ENCODE measurements around the gene KIAA0040. TPM values are rescaled to one million over a fixed set of nuclear protein-coding genes. Genes with fewer than 3 reads are reported as not detected.

The KIAA0040 gene
- total RNA-seq, 1 experiment from 2014 or later, result 5.0 TPM

DNA sequence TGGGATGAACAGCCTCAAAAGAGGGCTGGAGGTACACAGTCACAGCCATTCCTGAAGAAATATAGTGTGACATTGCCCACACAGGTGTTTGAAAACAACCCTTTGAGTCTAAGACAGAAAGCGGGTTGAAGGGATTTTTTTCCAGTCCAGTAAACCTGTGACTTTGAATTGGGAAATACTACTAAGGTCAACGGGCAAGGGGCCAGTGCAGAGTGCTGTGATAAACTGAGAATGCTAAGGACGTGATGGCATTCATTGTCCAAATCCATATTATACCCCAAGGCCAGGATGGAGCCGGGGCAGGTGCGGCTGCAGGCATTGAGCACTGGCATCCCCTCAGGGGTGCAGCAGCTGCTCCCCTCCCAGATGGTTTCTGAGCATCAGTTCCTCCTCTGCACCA is 36.6 kb downstream of the KIAA0040 start:
- H3K9me3 ChIP-seq (ENCODE audit: control insufficient read depth, low read depth, low read length), result no peaks in the 10 kb centered on the region
- H4K91ac ChIP-seq (ENCODE audit: insufficient read length, low read depth, low read length), result no peak overlapping the region
- no peaks in the 10 kb centered on the region for H3K79me2 ChIP-seq (ENCODE audit: insufficient read depth, low read length)
- no peak overlapping the region for H3K4me3 Mint-ChIP-seq
- TF ChIP-seq CTCF (conservative IDR thresholded peaks at IDR 0.05), result no peak
- H3K56ac ChIP-seq (ENCODE audit: insufficient read length, low read depth, low read length), result no peak overlapping the region
- DNase-seq, result no peak
- H3T11ph ChIP-seq (ENCODE audit: low read length), result no peak overlapping the region
- H2AK5ac ChIP-seq (ENCODE audit: insufficient read length, low read length), result no peak overlapping the region
- no peak overlapping the region for H2BK15ac ChIP-seq (ENCODE audit: low read depth, low read length)
- H3K4me1 ChIP-seq (ENCODE audit: insufficient read depth, low read length), result no peaks in the 10 kb centered on the region
- H3K36me3 Mint-ChIP-seq (ENCODE audit: insufficient read depth in 1 of 3, low read depth in 3 of 3), result peaks cover 0 to 7% (median 4%) of the 10 kb centered on the region in 3 experiments; a peak in 4 of 7 replicates
- no peak overlapping the region for H2BK20ac ChIP-seq (ENCODE audit: low read depth, low read length, poor library complexity, severe bottlenecking)
- H3K27me3 Mint-ChIP-seq (ENCODE audit: low read depth), result peaks cover 19% of the 10 kb centered on the region
- H3K18ac ChIP-seq (ENCODE audit: insufficient read length, low read depth, low read length), result no peak overlapping the region
- H3K4me2 ChIP-seq (ENCODE audit: insufficient read depth, insufficient read length, low read length), result no peak overlapping the region
- H3K27ac Mint-ChIP-seq, result no peak overlapping the region
- H2BK12ac ChIP-seq (ENCODE audit: insufficient read length, low read depth, low read length), result no peak overlapping the region
- H3K23ac ChIP-seq (ENCODE audit: insufficient read length, low read depth, low read length), result no peak overlapping the region
- peaks cover 15 to 22% of the 10 kb centered on the region in 2 experiments for H3K4me1 Mint-ChIP-seq
- no peak overlapping the region for H3K27ac ChIP-seq (ENCODE audit: insufficient read length, low read depth, low read length)
- no peak overlapping the region for H4K8ac ChIP-seq (replicated peaks; ENCODE audit: insufficient read length, low read depth, low read length)
- H3K14ac ChIP-seq (ENCODE audit: insufficient read depth, low read length), result no peak overlapping the region
- H3K79me1 ChIP-seq (ENCODE audit: insufficient read depth, low read depth, low read length, poor library complexity, severe bottlenecking), result no peaks in the 10 kb centered on the region
- no peaks in the 10 kb centered on the region for H4K20me1 ChIP-seq (ENCODE audit: control insufficient read depth, insufficient read depth, insufficient read length)
- WGBS (ENCODE audit: extremely low coverage, insufficient read length, low lambda C conversion rate), result no CpG with 5 or more reads among the region's 5 CpGs
- H3K4ac ChIP-seq (ENCODE audit: low read depth, low read length), result no peak overlapping the region
- no peak overlapping the region for H2AFZ ChIP-seq (ENCODE audit: low read length)
- H3K9ac ChIP-seq (ENCODE audit: extremely low read depth, insufficient read length, low read length), result no peak overlapping the region
- H2BK120ac ChIP-seq (ENCODE audit: low read depth, low read length, poor library complexity, severe bottlenecking), result no peak overlapping the region
- no peaks in the 10 kb centered on the region; the same call in 1 of the 2 replicates for H3K27me3 ChIP-seq (ENCODE audit: insufficient read depth, low read length)
- peaks cover 2% of the 10 kb centered on the region for H3K23me2 ChIP-seq (ENCODE audit: insufficient read length, low read depth, low read length, poor library complexity, severe bottlenecking)
- no peaks in the 10 kb centered on the region; a peak in 2 of 5 replicates for H3K9me3 Mint-ChIP-seq
- H2BK5ac ChIP-seq (ENCODE audit: insufficient read length, low read length), result no peak overlapping the region
- no peak overlapping the region for H4K5ac ChIP-seq (ENCODE audit: insufficient read length, low read depth, low read length)

Data from H9 (cell line).